OCI-LY1 (cell line): ENCODE results near the gene TBXAS1.

Experiments
- H2AFZ ChIP-seq: fragments of 200-600 bp; sonication (generic), shearing (Covaris generic); 2 replicates; pipeline ENCODE4 v1.6.0; 2014; ENCODE audit warnings: antibody characterized with exemption, mild to moderate bottlenecking, low read length
- H3F3A ChIP-seq: fragments of 200-600 bp; sonication (generic), shearing (Covaris generic); 2 replicates; pipeline ENCODE4 v1.6.0; 2014; ENCODE audit warnings: mild to moderate bottlenecking, antibody characterized with exemption, low read length, moderate library complexity; ENCODE audit not compliant: insufficient read depth
- H3K27ac ChIP-seq: fragments of 200-600 bp; sonication (generic); 2 replicates; pipeline ENCODE4 v1.5.1; 2014; ENCODE audit warnings: low read length, mixed run types, mild to moderate bottlenecking, low read depth; ENCODE audit not compliant: poor library complexity, severe bottlenecking
- H3K27me3 ChIP-seq: fragments of 200-600 bp; sonication (generic); 2 replicates; pipeline ENCODE4 v1.6.0; 2014; ENCODE audit warnings: antibody characterized with exemption, mild to moderate bottlenecking, low read length, moderate library complexity; ENCODE audit not compliant: insufficient read depth
- H3K36me3 ChIP-seq: fragments of 200-600 bp; sonication (generic); 2 replicates; pipeline ENCODE4 v1.6.1; 2014; ENCODE audit warnings: mild to moderate bottlenecking, antibody characterized with exemption, low read length, moderate library complexity, mixed read lengths; ENCODE audit not compliant: insufficient read depth
- H3K4me1 ChIP-seq: fragments of 200-600 bp; sonication (generic); 2 replicates; pipeline ENCODE4 v1.5.1; 2014; ENCODE audit warnings: mild to moderate bottlenecking, low read length, moderate library complexity; ENCODE audit not compliant: insufficient read depth, severe bottlenecking
- H3K4me2 ChIP-seq: fragments of 200-600 bp; sonication (generic), shearing (Covaris generic); 2 replicates; pipeline ENCODE4 v1.6.1; 2014; ENCODE audit warnings: low read length
- H3K4me3 ChIP-seq: fragments of 200-600 bp; sonication (generic); 2 replicates; pipeline ENCODE4 v1.5.1; 2014; ENCODE audit warnings: low read length, low read depth, mild to moderate bottlenecking, mixed read lengths; ENCODE audit not compliant: poor library complexity, severe bottlenecking
- H3K79me2 ChIP-seq: fragments of 200-600 bp; shearing (Covaris generic); 2 replicates; pipeline ENCODE4 v1.6.1; 2016; ENCODE audit warnings: mixed run types, low read length, mixed read lengths; ENCODE audit not compliant: insufficient read depth
- H3K9ac ChIP-seq: fragments of 200-600 bp; sonication (generic), shearing (Covaris generic); 2 replicates; pipeline ENCODE4 v1.6.1; 2014; ENCODE audit warnings: mild to moderate bottlenecking, low read length, mixed read lengths
- H3K9me2 ChIP-seq: fragments of 200-600 bp; sonication (generic), shearing (Covaris generic); 2 replicates; pipeline ENCODE4 v1.6.1; 2014; ENCODE audit warnings: low read depth, mild to moderate bottlenecking, low read length, mixed read lengths
- H3K9me3 ChIP-seq: fragments of 200-600 bp; shearing (Covaris generic); 2 replicates; pipeline ENCODE4 v1.6.1; 2014; ENCODE audit warnings: low read length, mixed read lengths
- H4K20me1 ChIP-seq: fragments of 200-600 bp; sonication (generic), shearing (Covaris generic); 2 replicates; pipeline ENCODE4 v1.6.0; 2016; ENCODE audit warnings: mild to moderate bottlenecking, low read length; ENCODE audit not compliant: insufficient read depth
- CTCF ChIP-seq: fragments of 200-600 bp; sonication (generic), shearing (Covaris generic); IDR thresholded peaks from 2 replicates; pipeline ENCODE4 v1.5.1; 2017; ENCODE audit warnings: mild to moderate bottlenecking, antibody characterized with exemption, low read length, moderate library complexity, mixed read lengths
- EZH2 ChIP-seq: fragments of 200-600 bp; sonication (generic), shearing (Covaris generic); IDR thresholded peaks from 2 replicates; pipeline ENCODE4 v1.8.0; 2017; ENCODE audit warnings: borderline replicate concordance, mixed run types, mild to moderate bottlenecking, antibody characterized with exemption, low read length, moderate library complexity, mixed read lengths

TBXAS1 gene

GRCh38 chr7:139914306-139915267 is 85.5 kb downstream of the TBXAS1 start:
- Histone ChIP-seq H2AFZ (no peak overlapping the region), H3K4me3 (no peak overlapping the region), H3F3A (no peaks in the 10 kb centered on the region), H3K36me3 (no peaks in the 10 kb centered on the region), H4K20me1 (no peaks in the 10 kb centered on the region), H3K9me3 (no peaks in the 10 kb centered on the region), H3K27me3 (no peaks in the 10 kb centered on the region), H3K9ac (no peak overlapping the region), H3K27ac (no peak overlapping the region), H3K79me2 (no peaks in the 10 kb centered on the region), H3K9me2 (no peaks in the 10 kb centered on the region), H3K4me1 (peaks cover 18% of the 10 kb centered on the region), H3K4me2 (no peak overlapping the region)
- no peak for TF ChIP-seq EZH2
- TF ChIP-seq CTCF = no peak

- Histone ChIP-seq H3K4me2 (no peak overlapping the region), H3K27ac (no peak overlapping the region), H3K4me3 (no peak overlapping the region), H3K9ac (no peak overlapping the region), H3K36me3 (no peaks in the 10 kb centered on the region), H3K9me3 (no peaks in the 10 kb centered on the region), H3K79me2 (no peaks in the 10 kb centered on the region), H3F3A (no peaks in the 10 kb centered on the region), H3K4me1 (peaks cover 18% of the 10 kb centered on the region), H3K27me3 (no peaks in the 10 kb centered on the region), H3K9me2 (no peaks in the 10 kb centered on the region), H4K20me1 (no peaks in the 10 kb centered on the region), H2AFZ (no peak overlapping the region)
- TF ChIP-seq CTCF (no peak), EZH2 (no peak)
Measured at GRCh38 chr7:139915268-139915863, 86.3 kb downstream of the TBXAS1 start.

GRCh38 chr7:139915864-139916716 is 87.0 kb downstream of the TBXAS1 start:
- Histone ChIP-seq H3K79me2 (no peaks in the 10 kb centered on the region), H3K9ac (no peak overlapping the region), H2AFZ (no peak overlapping the region), H3F3A (no peaks in the 10 kb centered on the region), H3K4me3 (no peak overlapping the region), H3K27me3 (no peaks in the 10 kb centered on the region), H3K9me3 (no peaks in the 10 kb centered on the region), H3K9me2 (no peaks in the 10 kb centered on the region), H3K27ac (peak overlapping the region; percentile 51), H3K4me2 (peak overlapping the region; percentile 33), H4K20me1 (no peaks in the 10 kb centered on the region), H3K36me3 (no peaks in the 10 kb centered on the region), H3K4me1 (peaks cover 18% of the 10 kb centered on the region)
- TF ChIP-seq EZH2 (no peak), CTCF (no peak)
